MG63 (cell line): ENCODE data around the gene CPD. TPM values are rescaled to one million over a fixed set of nuclear protein-coding genes. Genes with fewer than 3 reads are reported as not detected.
"Not testable (repeated sequence)": the region's sequence is repeated elsewhere in the genome, so short reads cannot be mapped to it uniquely, and the experiment has no call there.

Source experiments
- DNase-seq: peaks from one replicate; pipeline ENCODE4 v3.0.0-alpha.2; 2020
- H3K27me3 ChIP-seq: fragments of 250-450 bp; sonication (Bioruptor Pico); 2 replicates; pipeline ENCODE4 v1.5.1; 2020; ENCODE audit warnings: mild to moderate bottlenecking, moderate library complexity
- H3K36me3 ChIP-seq: fragments of 250-450 bp; sonication (Bioruptor Pico); 2 replicates; pipeline ENCODE4 v1.5.1; 2020; ENCODE audit warnings: mild to moderate bottlenecking, moderate library complexity
- H3K4me3 ChIP-seq: fragments of 250-450 bp; sonication (Bioruptor Pico); 2 replicates; pipeline ENCODE4 v1.5.1; 2020; ENCODE audit warnings: mild to moderate bottlenecking, moderate library complexity
- H3K9me3 ChIP-seq: fragments of 250-450 bp; sonication (Bioruptor Pico); 2 replicates; pipeline ENCODE4 v1.5.1; 2020; ENCODE audit warnings: mild to moderate bottlenecking, moderate library complexity
- total RNA-seq: library from RNA; depleted of rRNA; stranded (reverse); fragments of >200 nt; shearing (Covaris generic); gene quantifications from 2 replicates; pipeline ENCODE4 v1.2.3, GENCODE V29; 2014; ENCODE audit warnings: low replicate concordance

The CPD gene
- total RNA-seq, 1 experiment from 2014 or later: 46.3 TPM

- Histone ChIP-seq H3K36me3 (peaks cover 33% of the 10 kb centered on the region), H3K27me3 (no peaks in the 10 kb centered on the region)
Measured at GRCh38 chr17:30436729-30437128, 58.0 kb downstream of the CPD start.

GRCh38 chr17:30443721-30444120 lies 65.0 kb downstream of the CPD start:
- no peak overlapping the region for H3K4me3 ChIP-seq
- no peak for DNase-seq
- no peaks in the 10 kb centered on the region for H3K27me3 ChIP-seq
- H3K9me3 ChIP-seq: no peaks in the 10 kb centered on the region
- peaks cover 6% of the 10 kb centered on the region for H3K36me3 ChIP-seq

More at GRCh38 chr17:30436729-30437128, 58.0 kb downstream of the CPD start:
- no peak for DNase-seq
- H3K9me3 ChIP-seq: no peaks in the 10 kb centered on the region; the same call in 1 of the 2 replicates
- no peak overlapping the region for H3K4me3 ChIP-seq

DNA sequence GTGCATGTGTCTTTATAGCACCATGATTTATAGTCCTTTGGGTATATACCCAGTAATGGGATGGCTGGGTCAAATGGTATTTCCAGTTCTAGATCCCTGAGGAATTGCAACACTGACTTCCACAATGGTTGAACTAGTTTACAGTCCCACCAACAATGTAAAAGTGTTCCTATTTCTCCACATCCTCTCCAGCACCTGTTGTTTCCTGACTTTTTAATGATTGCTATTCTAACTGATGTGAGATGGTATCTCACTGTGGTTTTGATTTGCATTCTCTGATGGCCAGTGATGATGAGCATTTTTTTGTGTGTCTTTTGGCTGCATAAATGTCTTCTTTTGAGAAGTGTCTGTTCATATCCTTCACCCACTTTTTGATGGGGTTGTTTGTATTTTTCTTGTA lies 67.9 kb downstream of the CPD start:
- H3K36me3 ChIP-seq, H3K4me3 ChIP-seq, H3K9me3 ChIP-seq, DNase-seq, H3K27me3 ChIP-seq: not testable (repeated sequence)

DNA sequence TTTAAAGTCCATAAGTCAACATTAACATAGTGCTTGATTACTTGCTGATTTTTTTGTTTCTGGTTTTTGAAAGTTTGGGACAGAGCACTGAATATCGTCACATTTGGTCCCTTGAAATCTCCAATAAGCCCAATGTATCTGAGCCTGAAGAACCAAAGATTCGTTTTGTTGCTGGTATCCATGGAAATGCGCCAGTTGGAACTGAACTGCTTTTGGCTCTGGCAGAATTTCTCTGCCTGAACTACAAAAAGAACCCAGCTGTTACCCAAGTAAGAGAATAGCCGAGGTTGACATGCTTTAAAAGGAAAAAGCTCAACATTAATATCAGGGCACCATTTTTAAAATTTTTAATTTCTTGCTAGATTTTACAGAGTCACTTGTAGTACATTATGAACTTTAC lies 70.8 kb downstream of the CPD start:
- peaks cover 17% of the 10 kb centered on the region for H3K36me3 ChIP-seq
- no peaks in the 10 kb centered on the region for H3K9me3 ChIP-seq
- DNase-seq: no peak
- H3K4me3 ChIP-seq: no peak overlapping the region
- no peaks in the 10 kb centered on the region for H3K27me3 ChIP-seq

DNA sequence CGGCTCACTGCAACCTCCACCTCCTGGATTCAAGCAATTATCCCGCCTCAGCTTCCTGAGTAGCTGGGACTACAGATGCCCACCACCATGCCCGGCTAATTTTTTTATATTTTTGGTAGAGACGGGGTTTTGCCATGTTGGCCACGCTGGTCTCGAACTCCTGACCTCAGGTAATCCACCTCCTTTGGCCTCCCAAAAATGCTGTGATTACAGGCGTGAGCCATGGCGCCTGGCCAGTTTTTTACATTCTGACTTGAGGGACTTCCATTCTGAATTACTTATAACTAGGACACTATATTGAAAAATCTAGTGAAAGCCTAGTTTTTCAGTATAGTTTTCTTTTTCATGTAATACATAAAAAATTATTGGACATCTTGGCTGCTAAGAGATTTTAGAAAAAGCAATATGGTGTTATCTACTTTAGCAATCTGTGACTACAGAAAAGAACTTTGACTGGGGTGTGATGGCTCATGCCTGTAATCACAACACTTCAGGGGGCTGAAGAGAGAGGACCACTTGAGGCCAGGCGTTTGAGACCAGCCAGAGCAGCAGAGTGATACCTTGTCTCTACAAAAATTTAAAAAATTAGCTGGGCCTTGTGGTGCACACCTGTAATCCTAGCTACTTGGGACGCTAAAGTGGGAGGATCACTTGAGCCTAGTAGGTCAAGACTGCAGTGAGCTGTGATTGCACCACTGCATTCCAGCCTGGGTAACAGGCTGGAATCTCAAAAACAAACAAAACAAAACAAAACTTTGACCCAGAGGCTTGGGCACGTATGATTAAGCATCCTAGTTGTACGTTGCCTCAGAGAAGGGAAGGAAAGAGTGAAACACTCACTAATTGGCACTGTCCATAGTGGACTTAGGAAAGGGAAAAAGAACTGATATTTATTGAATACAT lies 71.6 kb downstream of the CPD start:
- H3K36me3 ChIP-seq: peaks cover 17% of the 10 kb centered on the region
- no peak for DNase-seq
- H3K27me3 ChIP-seq: no peaks in the 10 kb centered on the region
- H3K9me3 ChIP-seq: no peaks in the 10 kb centered on the region
- no peak overlapping the region for H3K4me3 ChIP-seq

DNA sequence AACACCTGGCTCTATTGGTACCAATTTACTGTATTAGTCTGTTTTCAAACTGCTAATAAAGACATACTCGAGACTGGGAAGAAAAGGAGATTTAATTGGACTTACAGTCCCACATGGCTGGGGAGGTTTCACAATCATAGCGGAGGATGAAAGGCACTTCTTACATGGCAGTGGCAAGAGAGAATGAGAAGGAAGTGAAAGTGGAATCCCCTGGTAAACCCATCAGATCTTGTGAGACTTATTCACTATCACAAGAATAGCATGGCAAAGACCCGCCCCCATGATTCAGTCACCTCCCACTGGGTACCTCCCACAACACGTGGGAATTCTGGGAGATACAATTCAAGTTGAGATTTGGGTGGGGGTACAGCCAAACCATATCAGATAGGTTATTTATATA lies 75.9 kb downstream of the CPD start:
- H3K27me3 ChIP-seq: no peaks in the 10 kb centered on the region
- peaks cover 15% of the 10 kb centered on the region for H3K36me3 ChIP-seq
- DNase-seq: no peak
- H3K9me3 ChIP-seq: no peaks in the 10 kb centered on the region
- H3K4me3 ChIP-seq: no peak overlapping the region

DNA sequence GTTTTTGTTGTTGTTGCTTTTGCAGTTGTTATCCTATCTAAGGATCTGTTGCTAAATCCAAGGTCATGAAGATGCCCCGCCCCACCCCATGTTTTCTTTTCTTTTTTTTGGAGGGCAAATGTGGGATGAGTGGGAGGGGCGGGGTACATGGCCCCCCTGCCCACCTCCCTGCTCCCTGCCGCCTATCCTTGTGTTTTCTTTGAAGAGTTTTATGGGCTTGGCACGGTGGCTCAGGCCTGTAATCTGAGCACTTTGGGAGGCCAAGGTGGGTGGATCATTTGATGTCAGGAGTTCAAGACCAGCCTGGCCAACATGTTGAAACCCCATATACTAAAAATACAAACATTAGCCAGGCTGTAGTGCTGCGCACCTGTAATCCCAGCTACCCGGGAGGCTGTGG lies 79.6 kb downstream of the CPD start:
- H3K9me3 ChIP-seq: no peaks in the 10 kb centered on the region
- H3K36me3 ChIP-seq: peaks cover 15% of the 10 kb centered on the region
- DNase-seq: no peak
- no peaks in the 10 kb centered on the region for H3K27me3 ChIP-seq
- no peak overlapping the region for H3K4me3 ChIP-seq

DNA sequence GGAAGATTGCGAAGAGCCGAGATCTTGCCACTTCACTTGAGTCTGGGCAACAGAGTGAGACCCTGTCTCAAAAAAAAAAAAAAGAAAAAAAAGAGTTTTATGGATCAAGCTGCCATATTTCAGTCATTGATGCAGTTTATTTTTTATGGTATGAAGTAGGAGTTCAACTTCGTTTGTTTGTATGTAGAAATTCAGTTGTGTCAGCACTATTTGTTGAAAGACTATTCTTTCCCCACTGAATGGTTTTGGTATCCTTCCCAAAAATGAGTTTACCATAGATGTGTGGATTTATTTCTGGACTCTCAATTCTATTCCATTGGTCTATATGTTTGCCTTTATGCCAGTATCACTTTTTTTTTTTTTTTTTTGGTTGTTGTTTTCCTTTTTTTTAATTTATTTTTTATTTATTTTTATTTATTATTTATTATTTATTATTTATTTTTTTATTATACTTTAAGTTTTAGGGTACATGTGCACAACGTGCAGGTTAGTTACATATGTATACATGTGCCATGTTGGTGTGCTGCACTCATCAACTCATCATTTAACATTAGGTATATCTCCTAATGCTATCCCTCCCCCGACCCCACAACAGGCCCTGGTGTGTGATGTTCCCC lies 80.2 kb downstream of the CPD start:
- DNase-seq, H3K9me3 ChIP-seq, H3K4me3 ChIP-seq, H3K27me3 ChIP-seq: not testable (repeated sequence)
- peaks cover 14% of the 10 kb centered on the region for H3K36me3 ChIP-seq

DNA sequence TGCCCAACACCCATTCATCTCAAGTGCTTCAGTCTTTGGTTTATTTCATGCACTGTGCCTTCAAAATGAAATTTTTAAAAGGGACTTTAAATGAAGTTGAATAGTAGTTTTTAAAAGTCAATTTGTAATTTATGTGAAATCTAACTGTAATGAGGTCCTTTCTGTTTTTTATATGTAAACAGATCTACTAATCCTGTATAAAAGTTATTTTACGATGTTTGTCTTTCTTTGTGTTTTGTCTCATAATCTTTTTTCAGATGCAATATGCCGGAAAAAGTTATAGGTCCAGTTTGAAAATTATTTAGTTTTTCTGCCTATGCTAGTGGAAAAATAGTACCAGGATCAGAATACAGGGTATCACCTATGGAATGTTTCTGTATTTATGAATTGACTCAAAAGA lies 89.7 kb downstream of the CPD start:
- Histone ChIP-seq H3K27me3 (no peaks in the 10 kb centered on the region), H3K36me3 (peaks cover under 1% of the 10 kb centered on the region; the same call in 1 of the 2 replicates), H3K9me3 (no peaks in the 10 kb centered on the region), H3K4me3 (no peak overlapping the region)
- DNase-seq: no peak

- DNase-seq: no peak
- Histone ChIP-seq H3K27me3 (no peaks in the 10 kb centered on the region), H3K4me3 (no peak overlapping the region), H3K9me3 (no peaks in the 10 kb centered on the region), H3K36me3 (peaks cover 1% of the 10 kb centered on the region; the same call in 1 of the 2 replicates)
Measured at GRCh38 chr17:30472238-30472890, 93.6 kb downstream of the CPD start.

GRCh38 chr17:30475206-30475605 lies 96.5 kb downstream of the CPD start:
- Histone ChIP-seq H3K27me3 (no peaks in the 10 kb centered on the region), H3K9me3 (no peaks in the 10 kb centered on the region), H3K36me3 (peaks cover 17% of the 10 kb centered on the region), H3K4me3 (no peak overlapping the region)
- no peak for DNase-seq

DNA sequence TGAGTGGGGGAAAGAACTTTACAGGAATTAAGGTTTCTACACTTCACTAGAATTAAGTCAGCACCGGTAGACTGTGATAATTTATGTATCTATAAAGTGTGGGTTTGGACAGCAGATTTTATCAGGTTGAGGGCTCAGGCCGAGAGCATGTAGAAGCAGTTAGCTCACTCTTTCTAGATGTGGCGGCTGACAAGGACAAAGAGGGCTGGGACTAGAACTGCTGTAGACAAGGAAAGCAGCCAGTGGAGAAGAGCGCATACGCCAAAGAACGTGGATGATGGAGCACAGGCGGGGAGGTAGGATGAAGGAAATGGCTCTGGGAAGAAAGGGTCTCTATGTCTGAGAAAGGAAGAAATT lies 98.0 kb downstream of the CPD start:
- DNase-seq: no peak
- peak overlapping the region; percentile 90 for H3K4me3 ChIP-seq
- peaks cover 30% of the 10 kb centered on the region for H3K36me3 ChIP-seq
- no peaks in the 10 kb centered on the region for H3K9me3 ChIP-seq
- no peaks in the 10 kb centered on the region for H3K27me3 ChIP-seq

GRCh38 chr17:30477083-30477773 lies 98.5 kb downstream of the CPD start, which contains the start of gene GOSR1:
Gene GOSR1 (plus strand): TSS chr17:30477408. CDS start chr17:30477434, 26 bp downstream.
- Histone ChIP-seq H3K36me3 (peaks cover 35% of the 10 kb centered on the region), H3K4me3 (peak within 1 kb of the TSS; percentile 90), H3K9me3 (no peaks in the 10 kb centered on the region), H3K27me3 (no peaks in the 10 kb centered on the region)
- peak; percentile 94 for DNase-seq

GRCh38 chr17:30477774-30478115 lies 99.0 kb downstream of the CPD start:
- Histone ChIP-seq H3K9me3 (no peaks in the 10 kb centered on the region), H3K27me3 (no peaks in the 10 kb centered on the region), H3K4me3 (peak overlapping the region; percentile 90), H3K36me3 (peaks cover 40% of the 10 kb centered on the region)
- DNase-seq: no peak

DNA sequence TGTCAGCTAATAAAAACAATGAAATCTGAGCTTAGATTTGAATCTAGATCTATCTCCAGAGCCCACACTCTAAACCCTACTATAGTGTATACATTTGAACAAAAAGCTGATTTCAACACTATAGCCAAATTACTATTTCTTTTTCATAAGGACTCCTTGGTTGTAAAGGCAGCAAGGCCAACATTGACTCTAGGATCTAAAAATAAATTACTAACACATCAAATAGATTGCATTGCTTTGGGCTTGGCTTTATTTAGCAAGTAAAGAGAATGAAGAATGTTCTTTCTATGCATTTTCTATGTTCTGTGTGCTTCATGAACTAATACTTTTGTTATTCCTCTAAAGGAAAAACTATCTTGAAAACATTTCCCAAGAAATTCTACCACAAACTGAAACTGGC lies 103.8 kb downstream of the CPD start:
- H3K36me3 ChIP-seq: peaks cover 79% of the 10 kb centered on the region
- no peaks in the 10 kb centered on the region for H3K27me3 ChIP-seq
- no peak overlapping the region for H3K4me3 ChIP-seq
- DNase-seq: no peak
- no peaks in the 10 kb centered on the region for H3K9me3 ChIP-seq

DNA sequence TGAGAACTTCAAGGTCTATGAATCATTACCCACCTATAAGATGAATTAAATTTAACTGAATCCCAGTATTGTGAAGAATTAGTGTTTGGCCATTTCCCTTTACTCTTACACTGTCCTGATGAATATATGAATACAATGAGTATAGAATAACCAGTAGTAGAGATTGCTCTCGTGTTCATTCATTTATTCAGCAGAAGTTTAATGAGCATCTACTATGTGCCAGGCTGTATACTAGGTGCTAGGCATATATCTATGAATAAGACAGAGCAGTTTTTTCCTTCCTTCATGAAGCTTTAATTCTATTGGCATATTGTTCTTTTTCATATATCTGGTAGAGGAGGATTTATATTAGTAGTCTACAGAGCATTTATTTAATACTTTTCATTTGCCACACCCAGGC lies 104.4 kb downstream of the CPD start:
- Histone ChIP-seq H3K36me3 (peaks cover 82% of the 10 kb centered on the region), H3K4me3 (no peak overlapping the region), H3K9me3 (no peaks in the 10 kb centered on the region), H3K27me3 (no peaks in the 10 kb centered on the region)
- no peak for DNase-seq

DNA sequence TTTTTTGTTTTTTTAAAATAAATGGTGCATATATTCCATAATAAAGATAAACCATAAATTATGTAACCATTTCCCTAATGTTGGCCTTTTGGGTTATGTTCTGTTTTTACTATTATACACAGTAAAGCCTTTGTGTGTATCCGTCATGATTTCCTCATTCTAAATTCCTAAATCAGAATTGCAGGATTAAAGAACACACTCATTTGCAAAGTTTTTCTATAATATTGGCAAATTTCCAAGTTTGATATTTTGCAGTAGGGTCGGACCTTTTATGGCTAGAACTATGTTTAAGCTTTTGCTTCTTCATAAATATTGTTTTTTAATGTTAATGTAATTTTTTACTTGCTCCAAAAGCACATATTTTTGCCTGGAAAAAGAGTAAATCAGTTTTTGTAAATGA lies 115.1 kb downstream of the CPD start:
- no peaks in the 10 kb centered on the region for H3K27me3 ChIP-seq
- DNase-seq: no peak
- H3K36me3 ChIP-seq: peaks cover 81% of the 10 kb centered on the region
- no peaks in the 10 kb centered on the region for H3K9me3 ChIP-seq
- no peak overlapping the region for H3K4me3 ChIP-seq
